Inflammatory macrophage treated with lipopolysaccharide for 1 hour (primary cell): ENCODE results near the gene ROM1.
"Not testable (repeated sequence)": the region's sequence is repeated elsewhere in the genome, so short reads cannot be mapped to it uniquely, and the experiment has no call there.

ENCODE experiments used
- DNase-seq, 2 donors: peaks; one replicate each; pipeline ENCODE4 v3.0.0-alpha.2; 2020 to 2022

Gene ROM1

DNA sequence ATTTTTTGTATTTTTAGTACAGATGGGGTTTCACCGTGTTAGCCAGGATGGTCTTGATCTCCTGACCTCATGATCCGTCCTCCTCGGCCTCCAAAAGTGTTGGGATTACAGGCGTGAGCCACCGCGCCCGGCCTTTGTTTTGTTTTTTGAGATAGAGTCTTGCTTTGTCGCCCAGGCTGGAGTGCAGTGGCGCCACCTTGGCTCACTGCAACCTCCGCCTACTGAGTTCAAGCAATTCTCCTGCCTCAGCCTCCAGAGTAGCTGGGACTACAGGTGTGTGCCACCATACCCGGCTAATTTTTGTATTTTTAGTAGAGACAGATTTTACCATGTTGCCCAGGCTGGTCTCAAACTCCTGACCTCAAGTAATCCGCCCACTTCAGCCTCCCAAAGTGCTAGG lies 37.2 kb downstream of the ROM1 start:
- not testable (repeated sequence) for DNase-seq

DNA sequence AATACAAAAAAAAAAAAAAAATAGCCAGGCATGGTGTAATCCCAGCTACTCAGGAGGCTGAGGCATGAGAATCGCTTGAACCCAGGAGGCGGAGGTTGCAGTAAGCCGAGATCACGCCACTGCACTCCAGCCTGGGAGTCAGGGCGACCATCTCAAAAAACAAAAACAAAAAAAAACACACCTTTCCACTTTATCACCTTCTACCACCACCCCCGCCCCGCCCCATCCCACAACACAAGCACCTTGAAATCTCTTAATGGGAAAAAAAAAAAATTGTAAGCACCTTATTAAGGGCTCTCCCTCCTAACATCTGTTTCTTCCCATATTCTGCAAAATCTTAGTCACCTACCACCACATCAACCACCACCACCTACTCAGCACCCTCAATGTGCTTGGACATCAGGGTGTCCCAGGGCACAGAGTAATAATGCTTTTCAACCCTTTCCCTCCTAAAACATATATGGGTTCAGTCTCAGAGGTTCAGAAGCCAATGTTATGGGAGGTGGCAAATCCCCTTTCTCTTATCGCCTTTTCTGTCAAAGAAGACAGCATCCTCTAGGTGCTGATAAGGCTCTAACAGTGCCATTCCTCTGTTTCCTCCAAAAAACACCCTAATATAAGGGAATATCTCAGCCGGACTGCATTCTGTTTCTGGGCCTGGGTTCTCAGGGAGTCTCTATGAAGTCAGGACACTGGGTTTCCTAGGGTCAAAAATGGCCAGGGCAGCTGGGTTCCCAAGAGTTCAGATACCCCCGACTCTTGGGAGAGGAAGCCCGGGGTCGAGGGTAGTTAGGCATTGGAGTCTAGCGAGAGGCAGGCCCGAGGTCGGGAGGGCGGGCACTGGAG lies 39.3 kb downstream of the ROM1 start:
- DNase-seq = no peak

DNA sequence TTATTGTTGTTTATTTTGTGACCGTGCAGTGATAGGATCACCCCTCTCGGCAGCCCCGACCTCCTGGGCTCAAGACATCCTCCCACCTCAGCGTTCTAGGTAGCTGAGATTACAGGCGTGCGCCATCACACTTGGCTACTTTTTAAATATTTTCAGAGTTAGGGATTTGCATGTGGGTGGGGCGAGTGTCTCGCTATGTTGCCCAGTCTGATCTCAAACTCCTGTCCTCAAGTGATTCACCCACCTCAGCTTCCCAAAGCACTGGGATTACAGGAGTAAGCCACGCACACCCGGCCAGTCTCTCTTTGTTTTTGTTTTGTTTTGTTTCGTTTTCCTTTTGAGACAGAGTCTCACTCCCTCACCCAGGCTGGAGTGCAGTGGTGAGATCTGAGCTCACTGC lies 41.2 kb downstream of the ROM1 start:
- DNase-seq = no peak

DNA sequence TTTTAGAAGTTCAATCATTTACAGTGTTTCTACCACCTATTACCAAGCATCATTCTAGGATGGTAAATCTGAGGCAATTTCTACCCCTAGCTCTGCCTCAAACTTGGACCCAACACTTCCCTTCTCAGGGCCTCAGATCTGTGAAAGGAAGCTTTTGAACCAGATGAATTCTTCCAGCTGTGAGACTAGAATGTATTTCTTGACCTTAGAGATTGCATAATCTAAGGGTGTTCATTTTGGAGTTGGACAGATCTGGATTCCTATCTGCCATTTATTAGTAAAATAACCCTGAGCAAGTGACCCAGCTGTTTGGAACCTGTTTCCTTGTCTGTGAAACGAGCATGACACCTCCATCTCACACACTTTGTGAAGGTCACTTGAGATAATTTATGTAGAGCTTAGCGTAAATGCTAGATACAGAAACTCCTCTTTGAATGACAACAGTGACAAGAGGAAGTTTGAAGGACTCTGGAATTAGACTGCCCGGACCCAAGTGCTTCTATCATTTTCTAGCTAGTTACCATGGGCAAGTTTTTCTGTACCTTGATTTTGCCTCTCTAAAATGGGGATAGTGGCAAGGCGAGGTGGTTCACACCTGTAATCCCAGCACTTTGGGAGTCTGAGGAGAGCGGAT lies 43.9 kb downstream of the ROM1 start:
- no peak for DNase-seq

DNA sequence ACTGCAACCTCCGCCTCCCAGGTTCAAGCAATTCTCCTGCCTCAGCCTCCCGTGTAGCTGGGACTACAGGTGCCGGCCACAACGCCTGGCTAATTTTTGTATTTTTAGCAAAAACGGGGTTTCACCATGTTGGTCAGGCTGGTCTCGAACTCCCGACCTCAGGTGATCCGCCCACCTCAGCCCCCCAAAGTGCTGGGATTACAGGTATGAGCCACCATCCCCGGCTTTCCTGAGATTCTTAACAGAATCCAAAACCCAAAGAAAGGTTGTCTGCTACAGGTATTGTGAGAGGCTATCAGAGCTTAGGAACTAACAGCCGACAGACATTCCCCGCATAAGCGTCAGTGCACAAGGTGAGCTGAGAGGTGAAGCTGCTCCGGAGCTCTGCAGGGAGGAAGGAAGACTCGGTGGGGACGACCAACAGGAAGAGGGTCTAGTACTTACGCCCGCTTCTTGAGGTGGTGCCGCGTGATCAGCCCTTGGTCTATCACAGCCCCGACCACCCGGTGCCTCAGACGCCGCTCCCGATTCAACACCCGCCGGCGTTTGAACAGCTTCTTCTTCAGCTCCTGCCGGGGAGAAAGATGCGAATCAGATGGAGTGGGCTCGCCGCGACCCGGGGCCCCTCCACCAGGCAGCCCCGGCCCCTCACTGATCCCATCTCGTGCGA lies 51.5 kb downstream of the ROM1 start:
- no peak for DNase-seq
